HepG2 (cell line): ENCODE results near the gene AP2B1. TPM values are rescaled to one million over a fixed set of nuclear protein-coding genes. Genes with fewer than 3 reads are reported as not detected.

ENCODE experiments used
- CEBPZ ChIP-seq: IDR thresholded peaks from 2 replicates; pipeline ENCODE4 v1.6.1; 2012; ENCODE audit warnings: low read length, improper control_type of control experiment
- DMAP1 ChIP-seq: IDR thresholded peaks from 2 replicates; pipeline ENCODE4 v1.6.1; 2016
- MAFF ChIP-seq: IDR thresholded peaks from 2 replicates; pipeline ENCODE4 v1.6.1; 2011; ENCODE audit warnings: low read depth, low read length, improper control_type of control experiment
- MATR3 ChIP-seq: sonication (generic); formaldehyde crosslinking; IDR thresholded peaks from 2 replicates; pipeline ENCODE4 v1.4.0; 2020; ENCODE audit warnings: missing genetic modification reagents
- PATZ1 ChIP-seq: sonication (generic); formaldehyde crosslinking; IDR thresholded peaks from 2 replicates; pipeline ENCODE4 v1.4.0; 2020; ENCODE audit warnings: missing genetic modification reagents
- PHF20 ChIP-seq: sonication (generic); formaldehyde crosslinking; IDR thresholded peaks from 2 replicates; pipeline ENCODE4 v1.5.0; 2020; ENCODE audit warnings: mild to moderate bottlenecking, missing genetic modification reagents
- PHF21A ChIP-seq: sonication (generic); formaldehyde crosslinking; IDR thresholded peaks from 2 replicates; pipeline ENCODE4 v1.5.0; 2020; ENCODE audit warnings: mild to moderate bottlenecking, missing genetic modification reagents
- SOX13 ChIP-seq, 3 experiments: fragments of 450-650 bp in 1 of 3; sonication (generic) in 1 of 3; formaldehyde crosslinking in 1 of 3; IDR thresholded peaks in 2 of 3; conservative IDR thresholded peaks in 1 of 3; 2 replicates each; pipeline versions ENCODE4 v1.5.0 to v1.6.1; 2016 to 2020; ENCODE audit warnings: antibody characterized with exemption in 1 of 3, mild to moderate bottlenecking in 1 of 3, missing compliant biosample characterization in 1 of 3, missing genetic modification reagents in 1 of 3, moderate library complexity in 1 of 3
- USF2 ChIP-seq, 2 experiments: sonication (generic) in 1 of 2; formaldehyde crosslinking in 1 of 2; IDR thresholded peaks; 2 replicates each; pipeline versions ENCODE4 v1.5.1 to v1.6.1; 2011 to 2020; ENCODE audit warnings: borderline replicate concordance in 1 of 2, low read depth in 1 of 2, low read length in 1 of 2, mild to moderate bottlenecking in 1 of 2, missing genetic modification reagents in 1 of 2, moderate library complexity in 1 of 2
- ZFP36L2 ChIP-seq: sonication (generic); formaldehyde crosslinking; IDR thresholded peaks from 2 replicates; pipeline ENCODE4 v1.4.0; 2020; ENCODE audit warnings: missing genetic modification reagents
- ZFP41 ChIP-seq: sonication (generic); formaldehyde crosslinking; IDR thresholded peaks from 2 replicates; pipeline ENCODE4 v1.4.0; 2020; ENCODE audit warnings: mild to moderate bottlenecking, missing genetic modification reagents, borderline replicate concordance
- ZMYM4 ChIP-seq: sonication (generic); formaldehyde crosslinking; IDR thresholded peaks from 2 replicates; pipeline ENCODE4 v1.8.1; 2023; ENCODE audit warnings: mild to moderate bottlenecking, missing genetic modification reagents
- ZNF781 ChIP-seq: sonication (generic); formaldehyde crosslinking; IDR thresholded peaks from 2 replicates; pipeline ENCODE4 v1.5.1; 2020; ENCODE audit warnings: borderline replicate concordance, mild to moderate bottlenecking, missing genetic modification reagents; ENCODE audit errors: not compliant biosample characterization
- polyA plus RNA-seq, 8 experiments: library from polyadenylated mRNA; depleted of rRNA in 3 of 8; stranded (reverse) in 7 of 8; unstranded in 1 of 8; fragments of >200 nt; fragmentation: Illumina TruSeq in 4 of 8; extraction: Trizol in 4 of 8; gene quantifications; 2 replicates each; pipeline versions ENCODE4 v1.2.1 to v1.2.3, GENCODE V29; 2011 to 2016; ENCODE audit warnings: low read depth in 4 of 8, missing spikeins in 1 of 8, mixed read lengths in 1 of 8; ENCODE audit not compliant: insufficient read depth in 1 of 8
- total RNA-seq, 5 experiments: library from RNA; depleted of rRNA; stranded (reverse); fragments of >200 nt; fragmentation: Illumina TruSeq; extraction: Trizol; gene quantifications; 2 replicates each; pipeline ENCODE4 v1.2.3, GENCODE V29; 2016; ENCODE audit warnings: low read depth in 1 of 5
- TF ChIP-seq, protein P1 (sequence below): sonication (generic); formaldehyde crosslinking; IDR thresholded peaks from 2 replicates; pipeline ENCODE4 v1.5.0; 2020; ENCODE audit warnings: mild to moderate bottlenecking, low read depth, missing genetic modification reagents, borderline replicate concordance
- TF ChIP-seq, protein P2 (sequence below): sonication (generic); formaldehyde crosslinking; conservative IDR thresholded peaks from 2 replicates; pipeline ENCODE4 v1.8.0; 2022; ENCODE audit warnings: low read depth, missing genetic modification reagents

AP2B1 gene
- total and polyA plus RNA-seq, 2 of the 13 experiments (the other 11 are each of a cell fraction or from before 2014, with no cell fraction given), result 23.8 to 71.3 TPM

- TF ChIP-seq PATZ1 (CRISPR knock-in tag) (peak; percentile 9; the same call in 1 of the 2 replicates), ZFP36L2 (no peak), MATR3 (CRISPR knock-in tag) (no peak), SOX13 (IDR thresholded peaks at IDR 0.05) (no peak), SOX13 (CRISPR knock-in tag; conservative IDR thresholded peaks at IDR 0.05 in 1 of 2, IDR thresholded peaks at IDR 0.05 in 1 of 2) (peak in 1 of 2 experiments; percentile 63; a peak in 2 of 4 replicates), MAFF (no peak), ZNF781 (CRISPR knock-in tag) (no peak), USF2 (IDR thresholded peaks at IDR 0.05; ENCODE audit: low read depth, low read length) (no peak), USF2 (CRISPR knock-in tag; IDR thresholded peaks at IDR 0.05; ENCODE audit: borderline replicate concordance) (no peak; the same call in 1 of the 2 replicates), ZMYM4 (CRISPR knock-in tag) (peak; percentile 85), PHF21A (peak; percentile 81), CEBPZ (no peak), PHF20 (0 out of 2 replicates have a peak, but pooled peaks have one; percentile 30), ZFP41 (CRISPR knock-in tag) (no peak), DMAP1 (CRISPR knock-in tag) (peak; percentile 46; the same call in 1 of the 2 replicates)
- TF ChIP-seq, protein P1, sequence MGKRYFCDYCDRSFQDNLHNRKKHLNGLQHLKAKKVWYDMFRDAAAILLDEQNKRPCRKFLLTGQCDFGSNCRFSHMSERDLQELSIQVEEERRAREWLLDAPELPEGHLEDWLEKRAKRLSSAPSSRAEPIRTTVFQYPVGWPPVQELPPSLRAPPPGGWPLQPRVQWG (CRISPR knock-in tag), result no peak
- TF ChIP-seq, protein P2, sequence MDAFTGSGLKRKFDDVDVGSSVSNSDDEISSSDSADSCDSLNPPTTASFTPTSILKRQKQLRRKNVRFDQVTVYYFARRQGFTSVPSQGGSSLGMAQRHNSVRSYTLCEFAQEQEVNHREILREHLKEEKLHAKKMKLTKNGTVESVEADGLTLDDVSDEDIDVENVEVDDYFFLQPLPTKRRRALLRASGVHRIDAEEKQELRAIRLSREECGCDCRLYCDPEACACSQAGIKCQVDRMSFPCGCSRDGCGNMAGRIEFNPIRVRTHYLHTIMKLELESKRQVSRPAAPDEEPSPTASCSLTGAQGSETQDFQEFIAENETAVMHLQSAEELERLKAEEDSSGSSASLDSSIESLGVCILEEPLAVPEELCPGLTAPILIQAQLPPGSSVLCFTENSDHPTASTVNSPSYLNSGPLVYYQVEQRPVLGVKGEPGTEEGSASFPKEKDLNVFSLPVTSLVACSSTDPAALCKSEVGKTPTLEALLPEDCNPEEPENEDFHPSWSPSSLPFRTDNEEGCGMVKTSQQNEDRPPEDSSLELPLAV (CRISPR knock-in tag), result no peak
Observed at GRCh38 chr17:35764123-35764991, 177.2 kb downstream of the AP2B1 start (continued).
